GM21825 (cell line): Measurements from ENCODE around the gene MTR.

Experiments
- ATAC-seq: cut with Tn5 transposase; IDR thresholded peaks from one replicate; pipeline ENCODE4 v1.9.1; 2021; ENCODE audit warnings: mild to moderate bottlenecking, moderate library complexity; ENCODE audit not compliant: unreplicated experiment

The MTR gene

DNA sequence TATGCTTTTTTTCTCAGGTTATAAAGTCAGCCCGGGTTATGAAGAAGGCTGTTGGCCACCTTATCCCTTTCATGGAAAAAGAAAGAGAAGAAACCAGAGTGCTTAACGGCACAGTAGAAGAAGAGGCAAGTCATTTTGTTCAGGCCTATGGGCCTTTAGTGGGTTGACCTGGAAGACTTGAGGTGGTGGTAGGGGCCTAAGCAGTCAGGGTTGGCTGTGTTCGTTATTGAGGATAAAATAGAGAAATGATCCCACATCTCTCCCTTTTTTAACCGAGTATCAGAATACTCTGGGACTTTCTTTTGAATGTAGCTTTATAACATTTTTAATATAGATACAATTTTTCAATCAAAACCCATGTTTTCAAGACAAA is 67.1 kb downstream of the MTR start:
- no peak for ATAC-seq

DNA sequence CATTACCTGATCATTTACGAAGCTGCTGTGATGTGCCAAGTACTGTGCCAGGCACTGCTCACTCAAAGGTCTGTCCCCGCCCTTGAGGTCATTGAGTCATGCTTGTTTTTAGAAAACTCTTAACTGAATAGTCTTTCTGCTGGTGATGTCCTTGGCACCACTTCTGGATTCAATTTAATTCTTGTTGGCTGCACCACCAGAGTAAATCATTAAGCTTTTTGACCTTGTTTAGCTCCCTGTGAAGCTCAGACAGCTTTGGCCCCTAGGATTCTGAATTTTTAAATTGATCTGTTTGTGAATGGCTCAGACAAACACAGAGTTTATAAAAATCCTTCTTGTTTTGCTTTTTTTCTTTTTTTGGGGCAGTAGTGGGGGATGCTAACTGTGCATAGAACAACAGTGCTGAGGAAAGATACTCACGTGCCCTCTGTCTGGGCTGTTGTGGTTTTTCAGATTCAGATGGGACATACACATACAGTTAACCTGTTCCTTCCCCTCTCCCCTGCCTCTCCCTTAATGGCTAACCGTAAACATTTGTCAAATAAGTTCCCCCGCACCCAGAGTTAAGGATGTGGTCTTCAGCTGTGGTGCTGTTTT is 67.6 kb downstream of the MTR start:
- no peak for ATAC-seq

DNA sequence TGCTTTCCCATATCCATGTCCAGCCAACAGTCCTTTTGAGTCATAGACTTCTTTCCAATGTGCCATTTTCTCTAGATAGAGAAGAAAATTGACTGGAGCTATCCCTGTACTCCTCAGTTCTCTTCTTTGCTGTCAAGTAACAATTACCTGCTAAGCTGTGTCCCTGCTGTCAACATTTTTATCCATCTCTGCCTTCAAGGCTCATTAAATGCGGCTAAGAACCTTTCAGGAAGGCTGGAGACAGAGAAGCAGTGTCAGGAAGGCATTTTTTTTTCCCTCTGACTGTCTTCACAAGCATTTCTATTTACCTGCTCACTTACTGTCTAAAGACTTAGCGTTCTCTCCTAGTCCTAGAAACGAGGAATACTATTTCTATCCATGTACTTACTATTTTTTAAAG is 69.1 kb downstream of the MTR start:
- ATAC-seq: no peak

- no peak for ATAC-seq
Measured at GRCh38 chr1:236864996-236865817, 70.1 kb downstream of the MTR start.

- no peak for ATAC-seq
Measured at GRCh38 chr1:236865818-236866155, 70.7 kb downstream of the MTR start.

DNA sequence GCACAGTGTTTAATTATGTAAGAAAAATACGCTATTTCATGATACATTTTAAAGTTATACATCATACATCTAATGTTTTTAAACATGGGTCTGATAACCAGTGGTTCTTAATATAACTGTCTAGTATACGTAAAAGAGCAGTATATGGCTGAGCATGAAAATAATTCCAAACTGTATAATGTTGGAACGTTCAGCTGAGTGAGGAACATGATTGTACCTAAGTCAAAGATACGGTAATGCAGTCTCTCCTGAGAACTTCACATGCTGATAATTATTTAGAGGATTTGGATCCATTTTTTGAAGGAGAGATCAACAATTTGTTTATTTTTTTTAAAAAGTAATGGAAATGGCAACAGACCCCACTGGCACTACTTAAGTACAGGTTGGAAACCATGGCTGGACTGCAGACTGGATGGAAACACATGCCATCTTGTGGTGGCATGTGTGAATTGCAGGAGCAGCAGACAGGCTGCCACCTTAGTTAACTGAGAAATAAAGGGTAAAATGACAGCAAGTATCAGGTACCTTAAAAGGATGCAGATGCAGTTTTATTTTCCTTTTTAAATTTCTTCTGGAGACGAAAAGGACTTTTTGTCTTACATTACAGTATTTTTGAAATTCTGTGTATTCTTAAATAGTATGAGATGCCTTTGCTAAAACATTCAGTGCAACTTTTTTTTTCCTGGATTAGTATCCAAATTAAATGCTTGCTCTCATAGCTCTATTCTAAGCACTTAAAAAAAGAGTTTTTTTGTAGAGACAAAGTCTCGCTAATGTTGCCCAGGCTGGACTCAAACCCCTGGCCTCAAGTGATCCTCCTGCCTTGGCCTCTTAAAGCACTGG is 73.8 kb downstream of the MTR start:
- ATAC-seq: peak; percentile 80

DNA sequence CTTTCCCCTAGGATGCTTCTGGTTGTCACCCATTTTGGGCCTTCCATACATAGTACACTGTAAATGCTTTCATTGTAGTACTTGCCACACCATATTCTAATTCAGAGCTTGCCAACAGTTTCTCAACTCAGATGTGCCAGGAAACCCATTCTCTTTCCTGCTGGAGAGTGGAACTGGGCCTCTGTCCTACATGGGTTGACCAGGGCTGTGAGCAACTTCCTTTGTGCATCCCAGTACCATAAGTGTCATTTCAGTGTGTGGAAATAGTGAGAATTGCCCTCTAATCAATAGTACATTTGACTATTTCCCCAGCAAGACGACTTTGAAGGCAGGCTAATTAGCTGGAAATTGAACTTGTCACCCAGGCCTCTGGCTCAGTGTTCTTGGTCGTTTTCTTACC is 74.8 kb downstream of the MTR start:
- no peak for ATAC-seq

GRCh38 chr1:236870721-236871120 is 75.6 kb downstream of the MTR start:
- no peak for ATAC-seq

- ATAC-seq: no peak
Measured at GRCh38 chr1:236872075-236872666, 77.1 kb downstream of the MTR start.

DNA sequence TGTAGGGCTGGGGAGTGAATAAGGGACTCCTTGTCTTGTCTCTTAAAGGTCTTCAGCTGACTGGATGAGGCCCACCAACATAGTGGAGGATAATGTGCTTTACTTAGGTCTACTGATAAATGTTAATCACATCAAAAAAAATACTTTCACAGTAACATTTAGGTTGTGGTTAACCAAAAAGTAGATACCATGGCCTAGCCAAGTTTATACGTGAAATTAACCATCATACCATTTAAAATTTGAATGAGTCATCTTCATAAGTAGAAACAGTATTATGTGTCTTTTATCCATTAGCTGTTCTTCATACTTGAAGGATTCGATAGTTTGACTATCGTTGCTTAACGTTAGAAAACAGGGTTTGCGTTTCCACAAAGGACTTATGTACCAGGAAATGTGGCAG is 80.9 kb downstream of the MTR start:
- no peak for ATAC-seq

DNA sequence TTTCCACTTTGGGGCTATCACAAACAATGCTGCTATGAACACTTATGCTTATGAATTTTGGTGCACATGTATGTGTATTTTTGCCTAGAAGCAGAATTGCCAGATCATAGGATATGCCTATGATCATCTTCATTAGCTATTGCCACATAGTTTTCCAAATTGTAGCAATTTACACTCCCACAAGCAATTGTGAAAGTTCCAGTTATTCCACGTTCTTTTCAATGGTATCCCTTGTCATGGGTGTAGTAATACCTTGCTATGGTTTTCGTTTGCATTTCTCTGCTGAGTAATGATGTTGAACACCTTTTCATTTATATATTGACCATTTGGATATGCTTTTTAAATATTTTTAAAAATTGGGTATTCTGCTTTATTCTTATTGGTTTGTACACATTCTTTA is 82.6 kb downstream of the MTR start:
- ATAC-seq: no peak

GRCh38 chr1:236880209-236880608 is 85.1 kb downstream of the MTR start:
- ATAC-seq: no peak

DNA sequence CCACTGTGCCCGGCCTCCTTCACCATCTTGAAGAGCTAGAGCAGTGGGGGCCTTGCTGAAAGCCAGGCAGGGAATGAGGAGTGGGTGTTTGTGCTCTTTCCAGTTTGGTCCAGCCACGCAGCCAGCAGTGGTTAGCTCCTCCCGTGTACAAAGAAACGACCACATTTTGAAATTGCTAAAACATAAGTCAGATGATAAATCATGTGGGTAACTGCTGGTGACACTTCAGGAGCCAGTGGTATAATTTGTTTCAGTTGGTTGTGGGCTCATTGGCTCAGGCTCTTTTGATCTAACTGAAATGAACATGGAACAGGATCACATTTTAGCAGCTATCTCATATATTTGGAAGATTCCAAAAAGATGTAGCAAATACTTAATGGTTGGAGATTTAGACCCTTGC is 87.6 kb downstream of the MTR start:
- no peak for ATAC-seq

- ATAC-seq: no peak
Measured at GRCh38 chr1:236886199-236886598, 91.1 kb downstream of the MTR start.

DNA sequence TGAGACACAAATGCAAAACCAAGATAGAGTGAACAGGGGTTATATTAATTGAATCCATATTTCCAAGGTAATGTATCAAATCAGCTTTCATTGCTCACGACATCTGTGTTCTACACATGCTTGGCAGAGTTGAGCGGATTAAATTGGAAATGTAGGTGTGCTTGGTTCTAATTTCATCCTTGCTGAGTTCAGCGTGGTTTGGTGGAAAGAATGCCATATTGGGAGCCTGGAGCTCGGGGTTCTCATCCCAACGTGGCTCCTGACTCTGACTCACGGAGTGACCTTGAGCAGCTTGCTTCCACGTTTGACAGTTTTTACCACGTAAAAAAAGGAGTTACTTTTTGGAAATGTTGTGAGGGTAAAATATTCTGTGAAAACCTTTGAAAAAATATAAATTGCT is 92.0 kb downstream of the MTR start:
- no peak for ATAC-seq

DNA sequence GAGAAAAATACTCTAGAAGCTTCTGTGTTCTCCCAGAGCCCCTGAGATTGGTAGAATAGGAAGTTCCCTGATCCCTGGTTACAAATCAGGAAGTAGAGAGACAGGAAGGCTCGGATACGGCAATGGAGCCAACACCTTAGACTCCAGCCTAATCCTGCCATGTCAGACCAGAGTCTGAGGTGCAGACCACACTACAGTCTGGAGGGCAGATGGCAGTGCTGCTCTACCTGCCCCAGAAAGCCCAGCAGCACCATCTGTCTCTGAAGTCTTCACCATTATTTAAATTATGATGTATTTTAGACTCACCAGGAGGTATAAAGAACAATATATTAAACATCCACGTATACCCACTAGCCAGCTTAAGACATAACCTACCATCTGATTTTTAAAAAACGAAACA is 93.0 kb downstream of the MTR start:
- ATAC-seq: no peak

DNA sequence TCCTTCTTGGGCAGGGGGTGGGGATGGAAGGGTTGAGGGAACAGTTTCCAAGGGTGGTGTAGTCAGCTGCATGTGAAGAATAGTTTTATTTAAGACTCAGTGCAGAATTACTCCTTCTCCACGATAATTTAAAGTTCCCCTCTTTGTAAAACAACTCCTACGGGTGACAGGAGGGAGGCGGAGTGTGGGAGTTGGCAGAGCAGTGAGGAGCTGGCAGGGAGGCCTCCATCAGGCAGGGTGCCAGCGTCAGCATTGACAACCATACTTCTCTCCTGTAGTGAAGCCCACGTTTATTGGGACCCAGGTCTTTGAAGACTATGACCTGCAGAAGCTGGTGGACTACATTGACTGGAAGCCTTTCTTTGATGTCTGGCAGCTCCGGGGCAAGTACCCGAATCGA is 93.8 kb downstream of the MTR start:
- no peak for ATAC-seq

GRCh38 chr1:236890152-236891056 is 95.3 kb downstream of the MTR start:
- no peak for ATAC-seq

GRCh38 chr1:236893626-236894545 is 98.8 kb downstream of the MTR start:
- ATAC-seq: no peak
